Heart right ventricle (tissue), 16 donors: Measurements from ENCODE around the gene PRKAG3. TPM values are rescaled to one million over a fixed set of nuclear protein-coding genes. Genes with fewer than 3 reads are reported as not detected.

Experiments
- ATAC-seq, 8 donors: fragments of 200-7000 bp; cut with Tn5 transposase; one replicate each; pipeline ENCODE4 v1.9.1; 2020; ENCODE audit warnings: mild to moderate bottlenecking in 8 of 8, moderate library complexity in 8 of 8, moderate number of reproducible peaks in 1 of 8
- DNase-seq, 2 donors: peaks; one replicate each; pipeline ENCODE4 v3.0.0-alpha.2; 2020
- H3K27ac ChIP-seq, 10 donors: fragments of 200-600 bp; sonication (generic) in 2 of 10; one replicate each; pipeline versions ENCODE4 v1.5.0 to v1.8.0; 2020 to 2022; ENCODE audit warnings: mild to moderate bottlenecking in 3 of 10
- H3K27me3 ChIP-seq, 7 donors: fragments of 200-600 bp; one replicate each; pipeline ENCODE4 v1.8.0; 2021 to 2022; ENCODE audit warnings: mild to moderate bottlenecking in 2 of 7
- H3K36me3 ChIP-seq, 9 donors: fragments of 200-600 bp; sonication (generic) in 1 of 9; one replicate each; pipeline versions ENCODE4 v1.5.0 to v1.8.0; 2020 to 2022; ENCODE audit warnings: mild to moderate bottlenecking in 2 of 9
- H3K4me1 ChIP-seq, 9 donors: fragments of 200-600 bp; sonication (generic) in 1 of 9; one replicate each; pipeline versions ENCODE4 v1.5.0 to v1.8.0; 2020 to 2022; ENCODE audit warnings: mild to moderate bottlenecking in 4 of 9
- H3K4me3 ChIP-seq, 10 donors: fragments of 200-600 bp; sonication (generic) in 2 of 10; one replicate each; pipeline versions ENCODE4 v1.5.0 to v1.8.0; 2020 to 2022; ENCODE audit warnings: mild to moderate bottlenecking in 7 of 10, moderate library complexity in 2 of 10
- H3K9me3 ChIP-seq, 11 donors: fragments of 200-600 bp in 10 of 11; sonication (generic) in 2 of 11; one replicate each; pipeline versions ENCODE4 v1.5.0 to v1.8.0; 2013 to 2022; ENCODE audit warnings: mild to moderate bottlenecking in 2 of 11, control low read depth in 1 of 11, moderate library complexity in 1 of 11
- CTCF ChIP-seq, 9 donors: fragments of 200-600 bp; sonication (generic) in 2 of 9; IDR thresholded peaks; one replicate each; pipeline versions ENCODE4 v1.5.0 to v1.8.0; 2021 to 2022; ENCODE audit warnings: antibody characterized with exemption in 9 of 9, mild to moderate bottlenecking in 5 of 9, moderate library complexity in 1 of 9
- WGBS, 2 donors: extraction: QIAGEN DNeasy Blood & Tissue Kit; methylation state at CpG; one replicate each; pipeline ENCODE4 v1.1.7; 2013; ENCODE audit warnings: inconsistent platforms in 1 of 2; 5-methylcytosine and 5-hydroxymethylcytosine counted together
- intact Hi-C, 10 donors: fragments of 100-400 bp; cut with DNase I; formaldehyde crosslinking; loops; one replicate each; pipeline versions ENCODE4 v1.11.1 to v1.14.2; 2022
- polyA plus RNA-seq, 2 donors: library from polyadenylated mRNA; stranded (reverse); fragments of 200-250 nt; gene quantifications; one replicate each; pipeline ENCODE4 v1.2.3, GENCODE V29; 2013
- total RNA-seq, 10 donors: library from RNA; stranded (reverse); fragmentation: NEBNext Ultra II Directional in 3 of 10; extraction: Animal tissue kit (Norgen Biotek cat#: 25700) in 3 of 10; gene quantifications; one replicate each; pipeline versions ENCODE4 v1.2.1 to v1.2.4, GENCODE V29; 2021 to 2023
- donor health status: Arrhythmogenic right ventricular cardiomyopathy.
- donor health status: ischemic (EF 13 %, LVEDD 7.1; RV severe dilation, severe dysfunction).
- donor health status: healthy with polysubstance abuse.
- donor health status: DM: no; HTN: yes; CAD: no.
- donor health status: DM: no; HTN: no; CAD: no.
- donor health status: ischemic (EF 25% LVEDD 6.9; RV normal size, moderate dysfunction).
- donor health status: ischemic (EF 25% LVEDD 5.7; RV mildly dilated, moderate dysfunction).
- donor health status: healthy.
- donor health status: DM: yes; HTN: yes; CAD: no.
- donor health status: Ischemic cardiomyopathy.
- donor health status: ischemic (EF 35%, LVEDD 5.7; RV mildly dilated, moderate dysfunction).
- donor health status: nonischemic (EF 11% LVEDD 7.7; RV severe dilation, severe dysfunction).
- donor health status: DM: yes; HTN: yes; CAD: no.
- donor health status: PGD.
- donor health status: ischemic (EF 29% LVEDD 5.4; RV normal size, mild dysfunction).
- donor health status: nonischemic (EF 23%, LVEDD 6.1; RV moderate dilation, normal function).

Gene PRKAG3
- total and polyA plus RNA-seq, 12 donors = 0.03 to 0.19 (median 0.12) TPM; not detected in 8

GRCh38 chr2:218877331-218877730 is 45.7 kb upstream of the PRKAG3 start:
- Histone ChIP-seq H3K9me3 (no peaks in the 10 kb centered on the region), H3K4me1 (peaks cover 0 to 26% (median 19%) of the 10 kb centered on the region in 9 donors), H3K27ac (no peak overlapping the region), H3K27me3 (peaks cover 33 to 100% (median 99%) of the 10 kb centered on the region in 7 donors), H3K36me3 (no peaks in the 10 kb centered on the region), H3K4me3 (no peak overlapping the region)
- no peak for DNase-seq
- intact Hi-C loops = loop anchor here in 3 of 10 donors (2.0 to 10.0 kb wide), 2 partner anchors 21 to 277 kb away; no protein-coding TSS in a partner anchor
- 63 to 64% methylated on average over 6 of the region's 6 CpGs for WGBS, 2 donors
- ATAC-seq = no peak
- TF ChIP-seq CTCF (IDR thresholded peaks at IDR 0.05) = no peak

- peaks cover 39 to 100% (median 100%) of the 10 kb centered on the region in 7 donors for H3K27me3 ChIP-seq
- WGBS, 2 donors = 0% methylated on average over 3 of the region's 3 CpGs
- intact Hi-C loops = loop anchor here in 4 of 10 donors (1.0 to 10.0 kb wide), 3 partner anchors 22 to 278 kb away; no protein-coding TSS in a partner anchor
- no peaks in the 10 kb centered on the region for H3K36me3 ChIP-seq
- no peak overlapping the region for H3K4me3 ChIP-seq
- peak; percentile 82 to 96 (median 93) for TF ChIP-seq CTCF (IDR thresholded peaks at IDR 0.05)
- H3K9me3 ChIP-seq = no peaks in the 10 kb centered on the region
- DNase-seq (peak in 1 of 2 donors; percentile 57), ATAC-seq (peak; percentile 30 to 68 (median 50))
- H3K27ac ChIP-seq = no peak overlapping the region
- peaks cover 0 to 26% (median 19%) of the 10 kb centered on the region in 9 donors for H3K4me1 ChIP-seq
Measured at GRCh38 chr2:218876562-218877219, 45.1 kb upstream of the PRKAG3 start.

- no peak overlapping the region for H3K27ac ChIP-seq
- H3K36me3 ChIP-seq = no peaks in the 10 kb centered on the region
- WGBS, 2 donors = 16 to 19% methylated on average over 2 of the region's 2 CpGs
- DNase-seq (no peak), ATAC-seq (no peak)
- no peak overlapping the region for H3K4me3 ChIP-seq
- H3K4me1 ChIP-seq = peaks cover 0 to 35% (median 22%) of the 10 kb centered on the region in 9 donors
- peaks cover 35 to 100% (median 100%) of the 10 kb centered on the region in 7 donors for H3K27me3 ChIP-seq
- no peaks in the 10 kb centered on the region for H3K9me3 ChIP-seq
- TF ChIP-seq CTCF (IDR thresholded peaks at IDR 0.05) = no peak
- intact Hi-C loops = loop anchor here in 5 of 10 donors (1.0 to 10.0 kb wide), 3 partner anchors 23 to 279 kb away; no protein-coding TSS in a partner anchor
Measured at GRCh38 chr2:218875692-218876246, 44.2 kb upstream of the PRKAG3 start.

- Histone ChIP-seq H3K27ac (no peak overlapping the region), H3K4me3 (no peak overlapping the region), H3K4me1 (peaks cover 0 to 23% (median 7%) of the 10 kb centered on the region in 9 donors), H3K36me3 (no peaks in the 10 kb centered on the region), H3K9me3 (no peaks in the 10 kb centered on the region), H3K27me3 (peaks cover 25 to 100% (median 96%) of the 10 kb centered on the region in 7 donors)
- intact Hi-C loops = loop anchor here in 2 of 10 donors (2.0 to 10.0 kb wide), 2 partner anchors 25 to 281 kb away; no protein-coding TSS in a partner anchor
- TF ChIP-seq CTCF (IDR thresholded peaks at IDR 0.05) = no peak
- WGBS, 2 donors = 8 to 11% methylated on average over 83 to 86 of the region's 86 CpGs
- DNase-seq (no peak), ATAC-seq (peak in 1 of 8 donors; percentile 17)
Measured at GRCh38 chr2:218873359-218874194, 42.0 kb upstream of the PRKAG3 start.
